SKM-1 (cell line): ENCODE results near the gene GPR17.

ENCODE experiments used
- DNase-seq: peaks from one replicate; lab custom pipeline; 2025; ENCODE audit not compliant: unreplicated experiment; lab: John Stamatoyannopoulos, UW

GPR17 gene

DNA sequence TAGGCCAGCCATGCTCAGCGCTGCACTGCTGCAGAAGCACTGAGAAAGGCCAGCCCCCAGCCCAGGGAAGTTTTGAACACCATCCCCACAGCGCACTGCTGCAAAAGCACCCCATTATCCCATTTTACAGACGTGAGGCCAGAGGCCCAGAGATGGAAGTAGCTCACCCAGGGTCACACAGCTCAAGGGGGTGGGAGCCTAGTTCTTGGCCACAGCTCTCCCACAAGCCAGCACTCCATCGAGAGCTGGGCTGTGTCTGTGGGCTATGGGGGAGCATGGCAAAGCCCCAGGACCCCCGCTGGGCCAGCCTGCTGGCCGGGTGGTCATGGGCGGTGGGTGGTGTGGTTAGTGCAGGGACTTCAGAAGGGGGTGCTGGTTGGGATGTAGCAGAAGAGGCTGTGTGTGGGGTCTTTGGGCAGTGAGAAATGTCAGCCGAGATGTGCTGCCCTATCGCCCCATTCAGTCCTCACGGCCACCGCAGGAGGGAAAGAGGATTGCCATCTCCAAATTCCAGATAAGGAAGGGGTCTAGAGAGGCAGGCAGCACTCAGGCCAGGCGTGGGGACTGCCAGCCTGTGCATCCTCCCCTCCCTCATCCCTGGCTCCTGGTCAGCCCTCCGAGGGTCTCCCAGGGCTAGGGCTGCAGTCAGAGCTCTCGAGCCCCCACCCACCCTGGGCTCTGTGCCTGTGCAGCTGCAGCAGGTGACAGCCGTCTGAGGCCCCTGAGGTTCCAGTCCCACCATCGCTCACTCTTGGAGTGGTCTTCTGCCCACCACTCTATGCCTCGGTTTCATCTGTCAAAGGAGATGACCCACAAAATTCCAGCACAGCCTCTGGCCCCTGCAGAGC, 17.0 kb upstream of the GPR17 start:
- DNase-seq: no peak

DNA sequence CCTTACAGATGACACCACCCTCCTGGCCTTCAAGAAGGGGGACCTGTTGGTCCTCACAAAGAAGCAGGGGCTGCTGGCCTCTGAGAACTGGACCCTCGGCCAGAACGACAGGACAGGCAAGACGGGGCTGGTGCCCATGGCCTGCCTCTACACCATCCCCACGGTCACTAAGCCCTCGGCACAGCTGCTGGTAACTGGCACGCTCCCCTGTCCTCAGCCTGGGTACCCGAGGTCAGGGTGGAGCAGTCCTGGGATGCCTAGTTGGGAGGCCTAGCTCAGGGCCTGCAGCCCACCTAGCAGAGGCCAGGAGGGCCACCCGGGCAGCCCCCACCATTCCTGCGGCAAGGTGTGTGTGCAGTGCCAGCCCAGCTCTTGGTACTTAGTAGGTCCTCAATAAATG, 16.3 kb upstream of the GPR17 start:
- no peak for DNase-seq

DNA sequence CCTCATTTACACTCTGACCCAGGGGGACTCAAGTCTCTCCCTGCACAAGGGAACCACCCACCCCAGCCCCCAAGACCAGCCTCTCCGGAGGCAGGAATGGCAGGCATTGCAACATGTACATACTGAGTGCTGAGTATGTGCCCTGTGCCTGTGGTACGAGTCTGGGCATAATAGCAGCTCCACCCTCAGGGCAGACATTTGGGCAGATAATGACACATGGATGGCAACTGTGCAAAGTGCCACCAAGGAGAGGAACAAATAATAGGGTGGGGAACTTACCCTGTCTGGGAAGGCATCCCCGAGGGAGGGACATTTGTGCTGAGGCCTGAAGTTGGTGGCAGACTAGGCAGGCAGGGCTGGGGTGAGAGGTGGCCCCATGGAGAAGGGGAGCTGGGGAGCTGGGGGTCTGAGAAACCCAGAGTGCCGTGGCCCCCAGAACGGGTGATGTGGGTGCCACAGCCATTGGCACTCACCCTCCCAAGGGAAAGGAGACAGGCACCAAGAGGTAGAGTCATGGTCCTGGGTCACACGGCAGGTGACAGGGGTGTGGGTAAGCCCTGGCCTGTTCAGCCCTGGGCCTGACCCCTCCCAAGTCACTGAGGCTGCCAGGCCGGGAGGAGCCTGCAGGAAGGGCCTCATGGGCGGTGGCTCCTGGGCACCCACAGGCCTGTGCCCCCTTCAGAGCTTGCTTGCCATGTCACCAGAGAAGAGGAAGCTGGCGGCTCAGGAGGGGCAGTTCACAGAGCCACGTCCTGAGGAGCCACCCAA, 15.7 kb upstream of the GPR17 start:
- DNase-seq: no peak

DNA sequence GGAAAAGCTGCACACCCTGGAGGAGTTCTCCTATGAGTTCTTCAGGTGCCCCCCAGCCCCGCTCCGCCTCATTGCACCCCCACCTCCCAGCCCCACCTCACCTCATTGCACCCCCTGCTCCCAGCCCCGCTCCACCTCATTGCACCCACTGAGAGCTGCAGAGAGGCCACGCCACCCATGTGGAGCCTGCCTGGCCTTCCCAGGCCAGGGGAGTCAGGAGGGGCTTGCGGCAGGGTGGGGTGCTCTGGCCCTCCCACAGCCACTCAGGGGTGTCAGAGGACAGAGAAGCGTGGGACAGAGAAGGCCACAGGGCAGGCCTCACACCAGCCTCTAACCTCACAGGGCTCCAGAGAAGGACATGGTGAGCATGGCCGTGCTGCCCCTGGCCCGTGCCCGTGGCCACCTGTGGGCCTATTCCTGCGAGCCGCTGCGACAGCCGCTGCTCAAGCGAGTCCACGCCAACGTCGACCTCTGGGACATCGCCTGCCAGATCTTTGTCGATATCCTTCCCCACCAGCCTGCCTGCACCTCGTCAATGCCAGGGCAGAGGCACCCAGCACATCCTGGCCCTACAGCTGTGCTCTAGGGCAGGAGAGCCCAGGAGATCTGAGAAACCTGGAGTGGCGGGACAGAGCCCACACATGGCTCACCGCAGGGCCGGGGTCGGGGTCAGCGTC, 15.0 kb upstream of the GPR17 start:
- DNase-seq: no peak

DNA sequence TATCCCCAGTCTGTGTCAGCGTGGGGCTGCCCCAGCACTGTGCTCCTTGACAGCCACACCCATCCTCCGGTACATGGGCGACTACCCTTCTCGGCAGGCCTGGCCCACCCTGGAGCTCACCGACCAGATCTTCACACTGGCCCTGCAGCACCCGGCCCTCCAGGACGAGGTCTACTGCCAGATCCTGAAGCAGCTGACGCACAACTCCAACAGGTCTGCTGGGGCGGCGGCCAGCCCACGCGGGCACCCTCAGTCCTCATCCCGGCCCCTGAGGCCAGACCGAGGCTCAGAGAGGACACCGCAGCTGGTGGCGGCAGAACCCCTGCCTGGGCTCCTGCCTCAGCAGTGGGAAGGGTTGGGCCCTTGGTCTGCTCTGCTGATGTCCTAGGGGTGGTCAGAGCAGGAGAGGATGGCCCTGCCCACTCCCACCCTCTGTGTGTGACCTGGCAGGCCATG, 14.4 kb upstream of the GPR17 start:
- no peak for DNase-seq

DNA sequence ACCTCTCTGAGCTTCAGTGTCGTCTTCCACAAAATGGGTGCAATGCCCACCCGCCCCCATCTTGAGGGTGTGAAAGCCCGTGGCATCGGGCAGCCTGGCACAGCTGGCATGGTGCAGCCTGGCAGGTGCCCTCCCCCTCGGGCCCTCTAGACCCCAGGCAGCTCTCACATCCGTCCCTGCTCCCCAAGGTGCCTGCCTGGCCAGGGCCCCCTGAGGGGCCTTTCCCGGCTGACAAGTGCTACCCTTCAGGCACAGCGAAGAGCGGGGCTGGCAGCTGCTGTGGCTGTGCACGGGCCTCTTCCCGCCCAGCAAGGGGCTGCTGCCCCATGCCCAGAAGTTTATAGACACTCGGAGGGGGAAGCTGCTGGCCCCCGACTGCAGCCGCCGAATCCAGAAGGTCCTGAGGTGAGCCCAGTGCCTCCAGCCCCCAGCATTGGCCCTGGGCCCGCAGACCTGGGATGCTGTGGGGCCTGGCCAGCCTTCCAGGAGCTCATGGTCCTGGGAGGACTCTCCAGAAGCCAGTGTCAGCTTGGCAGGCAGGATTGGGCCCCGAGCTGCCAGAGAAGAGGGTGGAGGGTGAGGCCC, 13.9 kb upstream of the GPR17 start:
- DNase-seq: no peak

DNA sequence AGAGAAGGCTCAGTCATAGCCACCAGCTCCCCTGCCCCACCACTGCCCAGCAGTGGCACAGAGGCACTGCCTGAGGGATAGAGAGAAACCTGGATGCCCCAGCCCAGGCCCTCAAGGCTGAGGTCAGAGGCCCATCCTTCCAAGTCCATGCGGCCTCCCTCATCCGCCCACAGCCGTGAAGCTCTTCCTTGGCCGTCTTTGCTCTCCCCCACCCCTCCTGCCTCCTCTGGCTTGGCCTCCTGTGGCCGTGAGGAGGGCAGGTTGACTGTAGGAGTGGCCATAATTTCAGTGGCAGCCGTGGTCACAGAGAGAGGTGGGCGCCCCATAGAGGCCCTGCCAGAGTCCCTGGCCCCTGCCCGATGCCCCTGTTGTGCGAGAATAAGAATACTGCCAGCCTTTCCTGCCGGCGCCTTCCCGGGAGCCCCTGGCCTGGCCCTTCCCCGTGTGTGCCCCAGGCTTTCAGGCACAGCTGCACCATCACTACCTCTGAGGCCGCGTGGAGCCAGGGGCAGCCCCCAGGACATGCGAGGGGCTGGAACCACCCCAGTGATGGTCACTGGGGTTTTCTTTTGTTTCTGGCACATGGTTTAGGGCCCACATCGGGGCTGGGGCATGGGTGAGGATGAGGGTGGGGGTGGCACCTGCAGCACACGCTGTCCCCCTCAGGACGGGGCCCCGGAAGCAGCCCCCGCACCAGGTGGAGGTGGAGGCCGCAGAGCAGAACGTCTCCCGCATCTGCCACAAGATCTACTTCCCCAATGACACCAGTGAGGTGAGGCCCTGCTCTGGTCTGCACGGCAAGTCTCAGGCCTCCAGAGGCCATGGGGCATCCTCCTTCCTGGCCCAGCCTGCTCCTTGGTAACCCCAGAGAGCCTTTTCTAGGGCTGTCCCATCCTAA, 13.1 kb upstream of the GPR17 start:
- no peak for DNase-seq

DNA sequence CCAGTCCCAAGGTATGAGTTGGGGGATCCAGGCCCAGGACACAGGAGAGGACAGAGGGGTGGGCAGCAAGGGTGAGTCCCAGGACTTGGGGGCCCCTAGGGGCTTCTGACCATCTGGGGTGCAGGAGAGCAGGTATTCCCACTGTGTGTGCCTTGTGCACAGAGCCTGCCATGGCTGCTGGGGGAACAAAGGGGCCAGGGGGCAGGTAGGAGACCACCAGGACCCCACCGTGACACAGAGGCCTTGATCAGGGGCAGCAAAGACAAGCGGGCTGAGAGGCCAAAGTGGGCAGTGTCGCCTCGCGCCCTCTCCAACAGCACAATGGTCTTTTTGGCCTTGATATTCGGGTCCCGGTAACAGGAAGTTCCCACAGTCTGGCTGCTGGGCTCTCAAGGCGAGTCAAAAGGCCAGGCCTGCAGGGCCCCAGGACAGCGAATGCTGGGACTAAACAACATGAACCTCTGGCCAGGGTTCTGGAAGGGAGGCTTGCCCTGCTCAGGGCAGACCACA, 12.3 kb upstream of the GPR17 start:
- no peak for DNase-seq

DNA sequence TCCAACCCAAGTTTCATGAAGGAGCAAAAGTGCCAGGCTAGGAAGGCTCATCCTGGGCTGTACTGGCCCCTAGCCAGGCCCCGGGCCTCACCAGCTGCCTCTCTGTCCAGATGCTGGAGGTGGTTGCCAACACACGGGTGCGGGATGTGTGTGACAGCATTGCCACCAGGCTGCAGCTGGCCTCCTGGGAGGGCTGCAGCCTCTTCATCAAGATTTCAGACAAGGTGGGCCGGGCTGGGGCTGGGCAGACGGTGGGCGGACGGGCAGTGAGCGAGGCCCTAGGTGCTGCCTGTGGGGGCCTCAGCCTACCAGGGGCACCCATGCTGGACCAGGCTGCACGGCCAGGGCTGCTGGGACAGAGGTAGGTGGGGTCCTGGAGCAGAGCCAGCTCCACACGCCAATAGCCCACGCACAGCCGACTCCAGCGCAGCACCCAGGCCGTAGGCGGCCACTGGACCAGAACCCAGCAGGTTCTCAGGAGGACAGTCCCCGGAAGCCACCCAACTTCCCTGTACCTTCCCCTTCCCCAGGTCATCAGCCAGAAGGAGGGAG, 11.8 kb upstream of the GPR17 start:
- no peak for DNase-seq

DNA sequence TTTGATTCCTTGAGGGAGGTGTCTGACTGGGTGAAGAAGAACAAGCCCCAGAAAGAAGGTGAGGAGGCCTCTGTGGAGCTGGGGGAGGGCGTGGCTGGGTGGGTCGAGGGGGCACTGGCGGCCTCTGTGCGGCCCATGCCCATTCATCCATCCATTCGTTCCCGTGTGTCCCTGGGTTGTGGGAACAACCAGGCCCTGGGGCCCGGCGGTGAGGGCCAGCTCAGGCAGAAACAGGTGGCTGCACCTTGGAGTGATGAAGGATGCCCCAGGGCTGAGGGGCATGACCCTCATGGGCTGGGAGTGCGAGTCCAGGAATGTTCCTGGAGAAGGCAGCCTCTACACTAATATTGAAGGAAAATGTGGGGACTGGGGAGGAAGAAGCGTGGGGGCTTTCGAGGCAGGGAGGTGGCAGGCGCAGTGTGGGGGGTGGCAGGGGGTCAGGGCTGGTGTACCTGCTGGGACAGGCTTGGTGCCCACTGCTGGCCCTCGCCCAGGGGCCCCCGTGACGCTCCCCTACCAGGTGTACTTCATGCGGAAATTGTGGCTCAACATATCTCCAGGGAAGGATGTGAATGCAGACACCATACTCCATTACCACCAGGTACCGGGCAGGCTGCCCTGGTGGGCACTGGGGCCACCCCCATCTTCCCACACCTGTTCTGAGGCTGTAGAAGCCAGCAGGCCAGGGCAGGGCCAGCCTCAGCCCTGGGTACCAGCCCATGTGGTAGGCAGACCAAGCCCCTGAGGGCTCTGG, 11.2 kb upstream of the GPR17 start:
- DNase-seq: no peak

DNA sequence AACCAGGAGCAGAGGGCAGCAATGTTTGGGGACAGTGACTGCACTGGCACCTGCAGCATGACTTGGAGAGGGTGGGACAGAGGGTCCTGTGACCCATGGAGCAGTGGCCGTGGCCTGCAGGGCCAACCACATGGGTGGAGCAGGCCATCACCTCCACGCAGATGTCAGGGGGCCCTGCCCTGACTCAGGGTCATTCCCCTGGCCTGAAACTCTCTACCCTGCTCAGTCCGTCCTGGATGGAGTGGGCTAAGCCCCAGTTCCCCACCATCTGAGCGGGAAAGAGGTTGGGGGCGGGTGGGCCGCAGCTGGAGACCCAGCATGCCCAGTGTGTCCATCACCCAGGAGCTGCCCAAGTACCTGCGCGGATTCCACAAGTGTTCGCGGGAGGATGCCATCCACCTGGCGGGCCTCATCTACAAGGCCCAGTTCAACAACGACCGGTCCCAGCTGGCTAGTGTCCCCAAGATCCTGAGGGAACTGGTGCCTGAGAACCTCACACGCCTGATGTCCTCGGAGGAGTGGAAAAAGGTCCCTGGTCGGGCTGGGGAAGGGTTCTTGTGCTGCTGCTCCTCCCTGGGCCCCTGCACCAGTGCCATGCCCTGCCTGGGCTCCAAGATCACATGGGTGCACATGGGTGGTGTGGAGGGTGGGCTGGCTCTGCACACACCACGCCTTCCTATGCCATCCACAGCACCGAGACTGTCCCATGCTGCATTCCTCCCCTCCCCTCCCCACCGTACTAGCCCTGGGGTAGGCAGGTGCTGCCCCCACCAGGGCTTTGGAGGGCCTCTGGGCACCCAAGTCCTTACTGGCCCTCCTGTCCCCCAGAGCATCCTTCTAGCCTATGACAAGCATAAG, 10.3 kb upstream of the GPR17 start:
- DNase-seq: no peak

DNA sequence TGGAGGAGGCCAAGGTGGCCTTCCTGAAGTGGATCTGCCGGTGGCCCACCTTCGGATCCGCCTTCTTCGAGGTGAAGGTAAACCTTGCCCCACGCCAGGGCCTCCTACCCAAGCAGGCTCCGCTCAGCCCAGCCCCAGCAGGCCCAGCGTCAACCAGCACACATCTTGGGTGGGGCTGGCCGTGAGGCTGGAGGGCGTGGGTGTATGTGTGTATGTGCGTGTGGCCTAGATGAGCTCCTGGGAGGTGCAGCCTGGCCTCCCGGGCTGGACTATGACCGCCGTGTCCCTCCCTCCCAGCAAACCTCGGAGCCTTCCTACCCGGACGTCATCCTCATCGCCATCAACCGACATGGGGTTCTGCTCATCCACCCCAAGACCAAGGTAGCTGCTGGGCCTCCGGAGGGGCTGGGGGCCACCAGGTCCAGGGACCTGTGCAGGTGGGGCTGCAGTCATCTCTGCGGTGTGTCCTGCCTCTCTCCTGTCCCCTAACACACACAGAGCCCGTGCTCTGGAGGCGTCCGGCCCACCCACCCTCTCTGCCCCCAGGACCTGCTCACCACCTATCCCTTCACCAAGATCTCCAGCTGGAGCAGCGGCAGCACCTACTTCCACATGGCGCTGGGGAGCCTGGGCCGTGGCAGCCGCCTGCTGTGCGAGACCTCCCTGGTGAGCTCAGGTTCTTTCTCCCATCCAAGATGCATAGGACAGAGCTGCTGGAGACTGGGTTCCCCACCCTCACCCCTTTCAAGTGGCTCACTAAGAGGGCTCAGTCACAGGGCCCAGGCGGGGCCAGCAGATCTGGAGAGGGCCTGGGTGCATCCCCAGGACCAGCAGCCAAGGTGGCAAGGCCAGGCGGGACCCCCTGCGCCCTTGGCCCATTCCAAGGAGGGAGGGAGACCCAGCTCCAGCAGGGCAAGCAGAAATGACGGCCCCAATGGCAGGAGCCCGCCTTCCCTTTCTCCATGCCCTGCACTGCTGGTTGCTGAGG, 9.4 kb upstream of the GPR17 start:
- no peak for DNase-seq

DNA sequence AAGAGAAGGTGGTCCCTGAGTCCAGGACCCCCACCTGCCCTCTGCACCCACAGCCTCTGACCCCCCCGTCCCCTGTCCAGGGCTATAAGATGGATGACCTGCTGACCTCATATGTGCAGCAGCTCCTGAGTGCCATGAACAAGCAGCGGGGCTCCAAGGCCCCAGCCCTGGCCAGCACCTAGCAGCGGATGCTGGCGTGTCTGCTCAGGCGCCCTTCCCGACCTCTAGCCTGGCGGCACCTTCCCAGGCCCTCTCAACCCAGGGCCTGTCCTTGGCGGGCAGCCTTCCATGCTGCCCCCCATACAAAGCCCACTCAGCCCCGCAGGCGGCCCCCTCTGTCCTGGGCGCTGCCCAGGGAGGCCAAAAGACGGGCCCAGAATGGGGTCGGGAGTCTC, 8.7 kb upstream of the GPR17 start:
- DNase-seq: no peak

DNA sequence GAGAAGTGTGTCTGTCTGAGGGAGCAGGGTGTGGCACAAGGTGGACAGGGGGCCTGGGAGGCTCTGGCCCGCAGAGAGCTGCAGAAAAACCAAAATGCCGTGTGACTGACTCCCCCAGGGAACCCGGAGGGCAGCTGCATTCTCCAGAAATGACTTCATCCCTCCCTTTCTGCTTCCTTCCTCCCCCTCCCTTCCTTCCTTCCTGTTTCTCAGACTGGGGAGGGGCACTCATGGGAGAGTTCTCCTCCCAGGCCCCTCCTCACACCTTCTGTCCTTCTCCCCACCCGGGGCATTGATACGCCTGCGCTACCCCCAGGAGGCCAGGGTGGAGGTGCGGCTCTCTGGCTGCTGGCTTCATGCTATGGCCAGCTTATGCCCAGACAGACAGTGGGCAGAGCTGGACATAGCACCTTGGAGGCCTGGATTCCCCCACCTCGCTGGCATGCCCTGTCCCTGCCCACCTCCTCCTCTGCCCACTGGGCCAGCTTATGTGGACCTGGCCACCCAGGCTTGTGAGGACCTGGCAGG, 8.2 kb upstream of the GPR17 start:
- DNase-seq: peak; percentile 58

DNA sequence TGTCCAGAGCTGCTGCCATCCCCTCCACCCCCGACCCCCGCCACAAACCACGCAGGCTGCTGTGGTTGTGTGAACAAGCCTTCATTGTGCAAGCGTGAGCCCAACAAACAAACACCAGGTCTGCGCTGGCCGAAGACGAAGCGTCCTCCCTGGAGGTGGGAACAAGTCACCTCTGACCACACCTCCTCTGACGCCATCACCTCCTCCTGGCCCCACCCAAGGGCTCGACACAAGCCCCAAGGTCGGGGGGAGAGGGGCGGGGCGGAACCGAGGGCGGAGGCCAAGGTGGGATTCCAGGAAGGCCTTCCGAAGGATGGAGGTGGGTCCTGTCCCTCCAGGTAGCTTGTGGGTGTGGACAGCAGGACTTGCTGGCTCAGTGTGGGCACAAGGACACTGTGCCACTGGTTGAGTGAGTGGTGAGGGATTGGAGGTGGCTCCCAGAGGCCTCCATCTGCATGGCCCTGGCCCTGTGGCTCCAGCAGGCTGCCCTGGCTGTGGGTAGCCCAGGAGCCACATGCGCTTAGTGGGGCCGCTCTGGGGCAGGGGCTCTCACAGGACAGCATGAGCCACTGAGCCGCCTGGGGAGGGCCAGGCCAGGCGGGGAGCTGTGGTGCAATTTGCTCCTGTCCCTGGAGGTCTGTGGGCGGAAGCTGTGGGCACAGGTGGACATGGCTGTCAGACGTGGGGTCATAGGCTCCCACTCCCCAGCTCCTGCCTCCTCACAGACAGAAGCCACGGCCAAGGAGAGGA, 7.4 kb upstream of the GPR17 start:
- DNase-seq: no peak

DNA sequence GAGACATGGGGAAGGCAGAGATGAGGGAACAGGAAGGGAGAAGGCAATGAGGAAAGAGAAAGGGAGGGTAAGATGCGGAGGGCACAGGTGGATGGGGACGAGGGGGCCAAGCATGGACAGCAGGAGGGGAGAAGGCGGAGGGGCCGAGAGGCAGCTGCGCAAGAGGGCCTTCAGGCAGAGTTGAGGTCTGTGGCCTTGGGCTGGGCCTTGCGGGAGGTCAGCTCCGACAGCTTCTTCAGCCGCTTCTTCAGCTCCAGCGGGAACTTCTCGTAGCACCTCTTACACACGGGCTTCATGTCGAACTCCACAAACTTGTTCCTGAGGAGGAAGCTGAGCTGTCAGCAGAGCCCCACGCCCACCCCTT, 6.9 kb upstream of the GPR17 start:
- DNase-seq: no peak
